Amygdala (tissue), 56 donors: ENCODE data around the gene C11orf16.
A peak's percentile ranks its signal among the peaks of the same experiment; 100 is the strongest.
"Not testable (repeated sequence)": the region's sequence is repeated elsewhere in the genome, so short reads cannot be mapped to it uniquely, and the experiment has no call there.

Experiments used
- DNase-seq, 56 donors: peaks; one replicate each; lab custom pipeline; 2025; lab: John Stamatoyannopoulos, UW

C11orf16 gene

GRCh38 chr11:8937159-8937558 lies 4.4 kb upstream of the C11orf16 start:
- no peak for DNase-seq

GRCh38 chr11:8935789-8936188 lies 3.0 kb upstream of the C11orf16 start:
- DNase-seq, result not testable (repeated sequence)

DNA sequence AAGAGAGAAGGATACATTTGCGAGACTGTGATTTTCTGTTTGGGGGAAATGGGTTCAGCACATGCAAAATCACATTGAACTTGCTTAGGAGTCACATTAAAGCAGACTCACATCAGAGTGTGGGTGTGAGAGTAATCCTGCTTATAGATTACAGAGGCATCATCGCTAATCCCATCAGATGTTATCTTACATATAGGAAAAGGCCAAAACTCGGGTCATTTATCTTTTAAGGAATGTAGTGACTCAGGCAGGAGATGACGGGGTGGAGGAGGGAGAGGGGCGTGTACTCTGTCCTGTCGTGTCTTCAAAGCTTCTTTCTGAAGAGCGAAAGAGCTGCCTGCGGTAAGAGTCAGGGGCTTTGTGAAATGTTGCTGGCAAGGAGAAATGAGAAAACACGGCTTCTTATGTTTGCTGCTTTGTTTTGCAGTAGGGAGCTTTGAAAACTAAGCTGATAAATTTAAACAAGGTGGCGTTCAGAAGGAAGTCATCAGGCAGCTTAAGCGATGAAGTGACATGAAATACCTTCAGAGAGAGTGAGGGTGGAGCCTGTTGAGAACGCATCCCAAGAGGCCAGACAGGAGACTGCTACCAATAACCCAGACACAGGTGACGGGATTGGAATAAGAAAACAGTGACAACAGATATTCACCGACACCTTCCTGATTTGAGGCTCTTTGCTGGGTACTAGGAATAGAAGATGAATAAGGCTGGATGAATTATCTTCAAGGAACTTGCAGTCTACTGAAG lies 2.2 kb upstream of the C11orf16 start:
- no peak for DNase-seq

GRCh38 chr11:8933931-8934330 lies 1.2 kb upstream of the C11orf16 start:
- DNase-seq, result no peak

- DNase-seq, result no peak
Measured at GRCh38 chr11:8930456-8931175, 2.1 kb downstream of the C11orf16 start.

DNA sequence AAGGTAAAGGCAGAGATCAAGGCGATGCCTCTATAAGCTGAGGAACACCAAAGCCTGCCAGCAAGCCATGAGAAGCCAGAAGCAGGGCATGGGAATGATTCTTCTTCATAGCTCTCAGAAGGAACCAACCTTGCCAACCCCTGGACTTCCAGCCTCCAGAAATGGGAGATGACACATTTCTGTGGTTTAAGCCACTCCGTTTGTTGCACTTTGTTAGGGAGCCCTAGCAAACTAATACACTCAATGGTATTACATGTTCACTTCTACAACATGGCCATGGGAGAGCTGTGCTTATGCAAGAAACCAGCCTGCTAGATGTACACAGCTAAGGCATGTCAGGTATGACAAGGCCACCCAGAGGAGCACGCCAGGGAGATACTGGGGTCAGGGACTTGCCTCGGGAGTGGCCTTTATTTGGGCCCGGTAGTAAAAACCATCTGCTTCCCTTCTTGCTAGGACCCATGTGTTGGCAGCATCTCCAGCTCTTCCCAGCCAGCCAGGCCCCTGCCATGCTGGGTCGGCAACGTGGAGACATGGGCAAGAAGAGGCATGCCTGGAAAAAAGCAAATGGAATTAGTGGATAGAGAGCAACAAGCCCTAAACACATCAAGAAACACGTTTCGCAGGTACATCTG lies 3.6 kb downstream of the C11orf16 start:
- DNase-seq, result no peak

DNA sequence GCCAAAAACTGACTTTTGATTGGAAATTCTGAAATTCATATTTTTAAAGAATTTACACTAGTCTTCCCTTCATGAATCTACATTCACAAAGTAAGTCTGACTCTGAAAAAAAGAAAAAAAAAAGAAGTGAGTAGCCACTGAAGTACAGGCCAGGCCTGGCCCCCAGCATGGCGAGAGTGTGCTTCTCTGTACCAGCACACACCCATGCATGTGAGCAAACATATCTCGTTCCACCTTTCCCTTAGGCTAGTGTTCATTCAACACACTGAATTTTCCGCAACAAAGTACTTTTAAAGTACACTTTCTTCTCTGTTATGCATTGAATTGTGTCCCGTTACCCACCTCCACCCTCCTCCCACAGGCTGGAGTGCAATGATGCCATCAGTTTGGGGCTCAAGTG lies 4.5 kb downstream of the C11orf16 start:
- DNase-seq, result no peak

GRCh38 chr11:8927233-8927632 lies 5.5 kb downstream of the C11orf16 start:
- no peak for DNase-seq

GRCh38 chr11:8926236-8926635 lies 6.5 kb downstream of the C11orf16 start:
- DNase-seq, result no peak

DNA sequence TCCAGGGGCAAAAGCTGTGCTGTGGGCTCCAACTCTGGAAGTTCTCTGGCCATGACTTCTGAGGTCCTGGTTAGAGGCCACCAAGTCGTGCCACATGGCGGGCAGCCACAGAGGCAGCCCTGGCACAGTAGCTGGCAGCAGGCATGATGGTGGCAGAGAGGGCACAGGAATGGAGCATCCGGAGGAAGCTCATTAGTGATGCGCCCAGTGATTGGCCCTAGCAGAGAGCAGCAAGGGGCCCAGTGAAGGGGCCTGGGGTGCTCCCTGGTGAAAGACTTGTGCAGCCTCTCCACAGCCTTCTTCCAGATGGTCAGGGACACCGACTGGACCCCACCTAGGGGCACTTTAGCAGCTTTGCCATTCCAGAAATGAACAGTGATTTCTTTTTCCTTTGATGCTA lies 7.0 kb downstream of the C11orf16 start:
- no peak for DNase-seq

GRCh38 chr11:8922691-8923090 lies 10.1 kb downstream of the C11orf16 start:
- no peak for DNase-seq

DNA sequence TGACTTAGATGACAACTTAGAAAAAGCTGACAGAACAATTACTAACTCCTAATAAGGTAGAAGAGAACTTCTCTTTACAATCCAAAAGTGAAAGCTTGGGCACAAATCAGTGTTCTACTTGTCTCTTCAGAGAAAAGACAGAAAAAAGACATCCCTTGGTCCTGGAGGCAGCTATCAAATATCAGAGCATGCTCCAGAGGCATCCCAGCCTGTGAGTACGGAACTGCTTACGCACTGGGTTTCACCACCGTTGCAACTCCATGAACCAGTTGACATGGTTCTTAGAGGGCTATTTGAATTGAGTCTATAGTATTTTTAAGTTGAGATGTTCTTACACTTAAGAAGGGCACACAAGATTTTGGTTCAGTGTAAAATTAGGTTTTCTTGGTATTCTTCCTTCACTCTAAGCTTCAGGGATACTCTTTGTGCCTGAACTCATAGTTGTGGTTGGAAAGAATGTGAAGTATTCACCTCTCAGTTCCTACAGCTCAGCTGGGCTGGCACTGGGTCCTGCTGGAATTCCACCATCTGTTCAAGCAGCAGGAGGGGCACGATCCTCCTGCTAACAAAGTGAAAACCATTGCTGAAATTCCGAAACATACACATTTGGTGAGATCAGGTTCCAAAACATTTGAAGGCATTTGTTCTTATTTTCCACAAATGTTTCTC lies 15.5 kb downstream of the C11orf16 start:
- no peak for DNase-seq

- no peak for DNase-seq
Measured at GRCh38 chr11:8914661-8915018, 18.1 kb downstream of the C11orf16 start.

DNA sequence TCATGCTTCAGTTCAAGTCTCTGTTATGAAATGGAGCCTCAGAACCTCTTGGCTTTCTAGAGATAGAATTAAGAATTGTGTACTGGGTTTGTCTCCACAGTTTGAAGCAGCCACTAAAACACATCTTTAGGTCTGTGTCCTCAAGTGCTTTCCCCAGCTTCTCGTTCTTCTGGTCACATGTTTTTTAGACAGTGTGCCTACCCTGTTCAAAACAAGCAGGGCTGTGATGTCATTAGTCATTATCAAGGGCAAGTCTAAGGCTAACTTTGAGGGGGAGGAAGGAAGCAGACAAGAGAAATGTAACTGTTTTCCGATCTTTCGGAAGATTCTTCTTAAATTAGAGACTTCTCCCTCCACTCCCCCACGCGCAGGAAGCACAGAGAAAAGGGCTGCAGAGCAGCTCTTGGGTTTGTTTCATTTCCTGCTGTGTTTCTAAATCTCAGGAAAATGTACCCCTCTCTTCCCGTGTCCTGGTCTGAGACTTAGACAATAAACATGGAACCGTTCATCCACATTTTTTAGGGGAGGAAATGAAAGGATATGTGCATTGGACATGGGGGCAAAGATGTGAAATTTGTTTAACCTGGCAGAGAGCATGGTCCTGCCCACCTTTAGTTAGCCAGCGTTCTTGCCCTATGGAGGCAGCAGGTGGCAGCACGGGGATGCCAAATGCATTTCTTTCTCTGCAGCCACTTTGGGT lies 18.6 kb downstream of the C11orf16 start:
- DNase-seq, result peak in 22 of 56 donors; percentile 3 to 46 (median 14)

DNA sequence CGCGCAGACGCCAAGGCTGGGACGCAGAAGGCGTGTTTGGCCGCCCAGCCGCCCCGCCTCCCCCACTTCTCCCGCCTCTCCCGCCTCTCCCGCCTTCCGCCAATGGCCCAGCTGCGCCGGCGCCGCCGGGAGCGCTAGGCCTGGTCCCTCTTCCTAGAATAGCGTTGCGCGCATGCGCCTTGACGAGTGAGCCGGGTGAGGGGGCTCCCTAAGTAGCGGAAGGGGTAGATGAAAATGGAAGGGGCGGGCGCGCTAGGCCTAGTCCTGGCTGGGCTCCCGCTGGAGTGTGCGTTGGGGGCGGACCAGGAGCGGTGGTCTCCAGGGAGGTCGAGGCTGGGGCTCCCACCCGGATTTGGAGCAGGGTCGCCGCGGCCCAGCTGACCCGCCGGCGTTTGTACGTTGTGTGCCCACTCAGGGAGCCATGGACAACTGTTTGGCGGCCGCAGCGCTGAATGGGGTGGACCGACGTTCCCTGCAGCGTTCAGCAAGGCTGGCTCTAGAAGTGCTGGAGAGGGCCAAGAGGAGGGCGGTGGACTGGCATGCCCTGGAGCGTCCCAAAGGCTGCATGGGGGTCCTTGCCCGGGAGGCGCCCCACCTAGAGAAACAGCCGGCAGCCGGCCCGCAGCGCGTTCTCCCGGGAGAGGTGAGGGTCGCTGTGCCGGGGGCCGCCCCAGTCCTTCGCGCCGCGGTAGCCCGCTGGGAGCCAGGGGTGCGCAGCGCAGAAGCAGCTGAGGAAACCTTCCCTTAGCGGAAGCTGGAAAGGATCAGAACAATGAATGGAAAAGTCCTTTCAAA lies 21.5 kb downstream of the C11orf16 start, which contains the start of gene AKIP1:
Gene AKIP1, plus strand, starts transcription at position 161 of the 795 bp plus-strand sequence. Its CDS starts 261 bp downstream, at position 422.
- DNase-seq, result peak in 55 of 56 donors; percentile 55 to 96 (median 91)

- DNase-seq, result no peak
Measured at GRCh38 chr11:8910649-8911026, 22.1 kb downstream of the C11orf16 start.

GRCh38 chr11:8908099-8908498 lies 24.6 kb downstream of the C11orf16 start:
- no peak for DNase-seq

GRCh38 chr11:8907116-8907515 lies 25.6 kb downstream of the C11orf16 start:
- no peak for DNase-seq

DNA sequence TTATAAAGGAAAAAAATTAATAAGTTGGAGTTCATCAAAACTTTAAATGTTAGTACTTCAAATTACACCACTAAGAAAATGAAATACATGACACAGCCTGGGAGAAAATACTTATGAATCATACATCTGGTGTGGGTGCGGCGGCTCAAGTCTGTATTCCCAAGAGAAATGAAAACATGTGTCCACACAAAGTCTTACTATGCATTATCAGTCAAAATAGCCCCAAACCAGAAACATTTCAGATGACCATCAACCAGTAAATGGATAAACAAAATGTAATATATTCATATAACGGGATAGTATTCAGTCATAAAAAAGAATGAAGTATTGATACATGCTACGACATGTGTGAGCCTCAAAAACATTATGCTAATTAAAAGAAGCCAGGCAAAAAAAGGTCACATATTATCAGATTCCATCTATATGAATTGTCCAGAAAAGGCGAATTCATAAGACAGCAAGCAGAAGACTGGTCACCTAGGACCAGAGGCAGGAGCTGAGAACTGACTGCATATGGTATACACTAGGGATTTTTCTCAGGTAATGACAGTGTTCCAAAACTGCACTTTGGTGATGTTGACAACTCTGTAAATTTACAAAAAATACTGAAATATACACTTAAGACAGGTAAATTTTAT lies 27.1 kb downstream of the C11orf16 start:
- DNase-seq, result no peak
